Measurements from ENCODE around the gene TMEM126B. TPM values are rescaled to one million over a fixed set of nuclear protein-coding genes. Genes with fewer than 3 reads are reported as not detected.

Gene TMEM126B
- total and polyA plus RNA-seq, 2 of the 13 experiments (the other 11 are each of a cell fraction or from before 2014, with no cell fraction given), result 33.6 to 54.8 TPM

- TF ChIP-seq ZBTB26 (CRISPR knock-in tag; IDR thresholded peaks at IDR 0.05; ENCODE audit: borderline replicate concordance) (peak; percentile 83; the same call in 1 of the 2 replicates), SP4 (CRISPR knock-in tag; IDR thresholded peaks at IDR 0.05) (peak; percentile 86), ZNF562 (CRISPR knock-in tag; IDR thresholded peaks at IDR 0.05; ENCODE audit: borderline replicate concordance) (no peak), ZNF142 (CRISPR knock-in tag; IDR thresholded peaks at IDR 0.05) (0 out of 2 replicates have a peak, but pooled peaks have one; percentile 52), AGO2 (optimal IDR thresholded peaks at IDR 0.05; ENCODE audit: low read depth, low read length) (peak; percentile 66), ZFY (CRISPR knock-in tag; IDR thresholded peaks at IDR 0.05) (peak; percentile 82; the same call in 1 of the 2 replicates), IKZF4 (CRISPR knock-in tag; IDR thresholded peaks at IDR 0.05; ENCODE audit: borderline replicate concordance, low read depth, not compliant biosample characterization) (no peak), ZFP36L1 (CRISPR knock-in tag; IDR thresholded peaks at IDR 0.05) (no peak), ZNF430 (CRISPR knock-in tag; IDR thresholded peaks at IDR 0.05) (no peak), SNAPC5 (CRISPR knock-in tag; IDR thresholded peaks at IDR 0.05; ENCODE audit: borderline replicate concordance) (no peak), NFIB (CRISPR knock-in tag; IDR thresholded peaks at IDR 0.05; ENCODE audit: borderline replicate concordance) (no peak), E2F2 (CRISPR knock-in tag; IDR thresholded peaks at IDR 0.05; ENCODE audit: borderline replicate concordance) (no peak), ZMAT3 (CRISPR knock-in tag; conservative IDR thresholded peaks at IDR 0.05) (peak; percentile 87), RELA (CRISPR knock-in tag; IDR thresholded peaks at IDR 0.05) (no peak), HNF4G (IDR thresholded peaks at IDR 0.05; ENCODE audit: borderline replicate concordance, low read depth, low read length) (no peak), HNF4G (CRISPR knock-in tag; IDR thresholded peaks at IDR 0.05; ENCODE audit: borderline replicate concordance, low read depth) (no peak), SNAI1 (CRISPR knock-in tag; IDR thresholded peaks at IDR 0.05; ENCODE audit: borderline replicate concordance) (no peak), PLRG1 (conservative IDR thresholded peaks at IDR 0.05) (no peak), ATRX (CRISPR knock-in tag; IDR thresholded peaks at IDR 0.05; ENCODE audit: borderline replicate concordance) (no peak), ZNF614 (CRISPR knock-in tag; IDR thresholded peaks at IDR 0.05; ENCODE audit: borderline replicate concordance) (peak; percentile 78), RFX3 (CRISPR knock-in tag; IDR thresholded peaks at IDR 0.05) (no peak), ZNF891 (CRISPR knock-in tag; IDR thresholded peaks at IDR 0.05) (peak; percentile 75; the same call in 1 of the 2 replicates)
These were observed 19.4 kb downstream of the TMEM126B start, which contains the start of gene TMEM126A (continued) for GRCh38 chr11:85647604-85648299.
